Duodenal mucosa (tissue), 2 donors: ENCODE results near the gene PBX1.
A peak's percentile ranks its signal among the peaks of the same experiment; 100 is the strongest.
"Not testable (repeated sequence)": the region's sequence is repeated elsewhere in the genome, so short reads cannot be mapped to it uniquely, and the experiment has no call there.

Experiments
- H3K27ac ChIP-seq: one replicate; pipeline ENCODE4 v1.7.0; 2013; ENCODE audit warnings: low read depth, low read length
- H3K27me3 ChIP-seq, 2 donors: one replicate each; pipeline ENCODE4 v1.7.0; 2013; ENCODE audit warnings: low read length in 2 of 2, control low read depth in 1 of 2; ENCODE audit not compliant: insufficient read depth in 2 of 2, control insufficient read depth in 1 of 2
- H3K36me3 ChIP-seq, 2 donors: one replicate each; pipeline ENCODE4 v1.7.0; 2013; ENCODE audit warnings: low read length in 2 of 2, control low read depth in 1 of 2; ENCODE audit not compliant: insufficient read depth in 2 of 2, control insufficient read depth in 1 of 2
- H3K4me1 ChIP-seq, 2 donors: one replicate each; pipeline ENCODE4 v1.7.0; 2013; ENCODE audit warnings: low read length in 2 of 2, control low read depth in 1 of 2; ENCODE audit not compliant: insufficient read depth in 2 of 2, control insufficient read depth in 1 of 2
- H3K4me3 ChIP-seq, 2 donors: one replicate each; pipeline ENCODE4 v1.7.0; 2013; ENCODE audit warnings: low read length in 2 of 2, low read depth in 1 of 2
- H3K9ac ChIP-seq, 2 donors: one replicate each; pipeline ENCODE4 v1.7.0; 2013; ENCODE audit warnings: low read length in 2 of 2, low read depth in 1 of 2
- H3K9me3 ChIP-seq, 2 donors: one replicate each; pipeline ENCODE4 v1.7.0; 2013; ENCODE audit warnings: low read length in 2 of 2, control low read depth in 1 of 2; ENCODE audit not compliant: control insufficient read depth in 1 of 2

Gene PBX1

DNA sequence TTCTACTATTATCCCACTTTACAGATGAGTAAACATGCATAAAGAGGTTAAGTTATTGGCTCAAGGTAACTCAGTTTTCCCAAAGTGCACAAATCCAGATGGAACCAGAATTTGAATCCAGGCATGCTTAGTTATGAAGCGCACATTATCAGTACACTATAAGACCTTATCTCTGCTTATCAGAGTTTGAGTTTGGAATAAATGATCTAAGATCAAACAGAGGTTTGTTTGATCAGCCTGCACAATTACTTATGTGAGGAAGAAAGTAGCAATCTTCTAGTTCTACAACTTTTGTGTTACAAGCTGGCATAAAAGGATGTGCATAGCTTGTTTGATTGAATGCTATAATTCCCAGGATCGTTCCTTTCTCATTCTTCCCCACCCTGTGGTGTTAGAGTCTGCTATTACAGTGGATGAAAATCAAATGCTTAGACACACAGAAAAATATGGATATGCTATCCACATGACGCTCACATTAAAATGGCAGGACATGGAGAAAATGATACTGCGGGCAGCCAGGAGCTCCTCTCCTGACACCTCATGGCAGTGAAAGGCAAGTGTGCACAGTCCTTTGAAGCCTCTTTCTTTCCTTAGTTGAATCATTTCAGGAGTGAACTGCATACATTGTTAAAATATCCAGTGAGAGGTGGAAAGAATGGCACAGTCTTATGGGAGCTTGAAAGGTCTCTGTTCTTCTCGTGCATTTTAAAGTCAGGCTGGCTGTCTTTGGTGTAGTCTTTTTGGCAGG, 23.9 kb upstream of the PBX1 start:
- H3K9me3 ChIP-seq = no peaks in the 10 kb centered on the region
- no peak overlapping the region for H3K9ac ChIP-seq
- H3K4me1 ChIP-seq = no peaks in the 10 kb centered on the region
- H3K27me3 ChIP-seq = no peaks in the 10 kb centered on the region
- H3K4me3 ChIP-seq = no peak overlapping the region
- H3K36me3 ChIP-seq = no peaks in the 10 kb centered on the region
- no peak overlapping the region for H3K27ac ChIP-seq

DNA sequence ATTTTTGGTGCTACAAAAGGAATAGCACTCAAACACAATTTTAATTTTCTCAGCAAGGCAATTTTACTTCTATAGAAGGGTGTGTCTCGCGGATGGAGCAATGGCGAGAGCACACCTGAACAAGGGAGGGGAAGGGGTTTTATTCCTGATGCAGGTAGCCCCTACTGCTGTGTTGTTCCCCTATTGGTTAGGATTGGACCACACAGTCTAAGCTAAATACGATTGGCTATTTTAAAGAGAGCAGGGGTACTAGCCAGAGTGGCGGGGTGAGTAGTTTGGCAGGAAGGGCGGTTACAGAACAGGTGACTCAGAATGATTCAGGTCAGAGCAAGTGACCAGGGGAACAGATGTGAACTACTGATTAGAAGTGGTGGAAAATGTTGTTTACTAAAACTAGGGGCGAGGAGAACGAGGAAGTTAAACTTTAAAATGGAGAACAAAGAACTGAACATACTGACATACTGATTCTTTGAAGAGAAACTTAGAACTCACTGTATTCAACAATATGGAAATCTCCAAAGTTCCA, 6.5 kb upstream of the PBX1 start:
- H3K4me3 ChIP-seq, H3K4me1 ChIP-seq, H3K9ac ChIP-seq, H3K27ac ChIP-seq, H3K9me3 ChIP-seq, H3K27me3 ChIP-seq, H3K36me3 ChIP-seq: not testable (repeated sequence)

DNA sequence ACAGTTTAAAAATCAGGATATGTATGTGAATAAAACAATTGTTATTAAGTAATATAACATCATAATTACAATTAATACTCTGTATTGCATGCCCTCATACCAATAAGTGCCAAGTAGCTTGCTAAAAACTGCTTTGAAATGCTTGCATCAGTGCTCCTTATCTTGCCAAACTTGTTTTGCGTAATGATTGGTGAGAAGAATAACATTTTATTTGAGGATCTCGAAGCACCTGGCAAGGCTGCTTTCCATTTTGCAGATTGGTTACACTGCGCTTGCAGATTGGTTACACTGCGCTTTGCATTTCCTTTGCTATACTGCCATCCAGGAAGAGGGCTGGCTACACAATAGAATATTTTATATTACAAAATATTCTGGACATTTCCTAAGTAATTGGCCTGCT, 1.7 kb upstream of the PBX1 start:
- H3K9me3 ChIP-seq = peaks cover under 1 to 7% of the 10 kb centered on the region in 2 donors
- no peak overlapping the region for H3K27ac ChIP-seq
- H3K4me1 ChIP-seq = peaks cover 5 to 8% of the 10 kb centered on the region in 2 donors
- no peak overlapping the region for H3K9ac ChIP-seq
- H3K36me3 ChIP-seq = no peaks in the 10 kb centered on the region
- no peak overlapping the region for H3K4me3 ChIP-seq
- no peaks in the 10 kb centered on the region for H3K27me3 ChIP-seq

DNA sequence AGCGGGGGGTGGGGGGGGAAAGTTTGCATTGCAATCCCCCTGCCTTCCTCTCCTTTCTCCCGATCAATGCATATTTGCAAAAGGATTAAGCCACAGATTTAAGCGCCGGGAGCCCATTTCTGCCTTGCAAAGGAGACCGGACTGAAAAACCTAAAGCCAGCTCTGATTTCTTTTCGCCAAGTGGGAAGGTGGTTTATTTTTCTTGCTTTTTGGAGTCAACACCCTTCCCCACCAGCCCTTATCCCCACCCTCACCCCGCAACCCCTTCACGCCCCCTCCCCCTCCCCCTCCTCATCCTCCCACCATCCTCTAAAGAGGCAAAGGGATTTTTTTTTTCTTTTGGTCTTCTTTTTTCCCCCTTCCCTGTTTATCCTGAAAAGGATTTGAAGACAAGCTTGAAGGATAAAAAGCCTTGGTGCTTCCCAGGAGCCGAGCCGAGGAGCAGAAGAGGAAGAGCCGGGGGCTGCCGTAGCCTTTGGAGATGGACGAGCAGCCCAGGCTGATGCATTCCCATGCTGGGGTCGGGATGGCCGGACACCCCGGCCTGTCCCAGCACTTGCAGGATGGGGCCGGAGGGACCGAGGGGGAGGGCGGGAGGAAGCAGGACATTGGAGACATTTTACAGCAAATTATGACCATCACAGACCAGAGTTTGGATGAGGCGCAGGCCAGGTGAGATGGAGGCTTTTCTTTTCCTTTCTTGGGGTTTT, 513 bp downstream of the PBX1 start:
- Histone ChIP-seq H3K9me3 (no peaks in the 10 kb centered on the region), H3K4me1 (peaks cover 5 to 13% of the 10 kb centered on the region in 2 donors), H3K27ac (peak overlapping the region; percentile 18), H3K4me3 (peak overlapping the region; percentile 69 to 82), H3K27me3 (no peaks in the 10 kb centered on the region), H3K9ac (peak overlapping the region; percentile 68 to 69), H3K36me3 (no peaks in the 10 kb centered on the region)

DNA sequence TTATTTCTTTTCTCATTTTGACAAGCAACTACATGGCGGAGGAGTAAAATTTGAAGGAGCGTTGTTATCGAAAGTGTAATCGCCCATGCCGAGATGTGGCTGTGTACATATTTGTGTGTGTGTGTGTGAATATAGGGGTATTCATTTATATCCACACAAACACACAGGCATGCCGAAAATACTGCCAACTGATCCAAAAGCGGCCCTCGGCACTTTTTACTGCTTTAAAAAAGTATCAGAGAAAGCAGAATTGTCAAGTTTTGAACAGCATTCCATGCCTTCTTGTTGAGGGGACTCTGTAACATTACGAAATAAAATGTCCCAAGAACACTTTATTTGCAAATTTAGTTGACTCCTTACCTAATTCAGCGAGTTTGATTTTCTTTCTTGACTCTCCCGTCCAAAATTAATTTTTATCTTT, 1.1 kb downstream of the PBX1 start:
- Histone ChIP-seq H3K9ac (peak overlapping the region; percentile 68 to 69), H3K27me3 (no peaks in the 10 kb centered on the region), H3K4me1 (peaks cover 5 to 13% of the 10 kb centered on the region in 2 donors), H3K27ac (peak overlapping the region; percentile 37), H3K4me3 (peak overlapping the region; percentile 69 to 82), H3K36me3 (no peaks in the 10 kb centered on the region), H3K9me3 (no peaks in the 10 kb centered on the region)

DNA sequence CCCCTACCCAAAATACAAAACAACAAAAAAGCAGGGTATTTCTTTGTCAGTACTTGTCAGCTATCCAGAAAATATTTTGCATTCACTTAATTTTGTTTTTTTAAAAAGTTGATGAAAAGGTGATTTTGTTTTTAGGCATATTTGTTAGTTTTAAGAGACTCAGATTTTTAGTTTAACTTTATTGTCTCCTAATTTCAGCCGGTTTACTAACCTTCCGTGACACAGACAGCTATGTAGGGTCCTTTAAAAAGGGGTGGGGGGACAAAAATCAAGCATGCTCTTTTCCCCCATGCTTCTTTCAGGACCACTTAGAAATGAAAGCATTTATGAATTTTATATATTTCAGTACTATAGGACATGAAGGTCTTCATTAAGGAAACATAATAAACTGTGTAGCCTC, 1.6 kb downstream of the PBX1 start:
- H3K27me3 ChIP-seq = no peaks in the 10 kb centered on the region
- no peaks in the 10 kb centered on the region for H3K9me3 ChIP-seq
- H3K36me3 ChIP-seq = no peaks in the 10 kb centered on the region
- peak overlapping the region; percentile 69 to 82 for H3K4me3 ChIP-seq
- H3K27ac ChIP-seq = peak overlapping the region; percentile 37
- peak overlapping the region; percentile 68 to 69 for H3K9ac ChIP-seq
- H3K4me1 ChIP-seq = peaks cover 5 to 13% of the 10 kb centered on the region in 2 donors

DNA sequence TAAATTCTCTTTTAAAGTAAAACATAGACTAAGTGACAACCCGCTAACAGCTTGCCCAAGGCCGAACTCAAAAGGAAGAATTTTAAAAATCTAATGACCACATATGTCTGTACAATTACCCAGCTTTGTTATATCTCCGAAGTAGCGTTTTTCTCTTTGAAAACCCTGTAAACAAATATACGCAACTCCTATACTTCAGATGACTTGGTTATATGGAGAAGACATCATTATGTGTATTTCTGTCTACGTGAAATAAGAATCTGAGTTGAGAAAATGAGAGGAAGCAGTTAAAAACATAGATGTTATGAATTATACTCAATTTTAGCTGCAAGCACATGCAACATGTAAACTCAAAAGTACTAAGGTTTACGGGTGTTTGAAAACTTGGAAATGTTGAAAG, 2.0 kb downstream of the PBX1 start:
- H3K9me3 ChIP-seq = no peaks in the 10 kb centered on the region
- H3K9ac ChIP-seq = peak overlapping the region; percentile 2 to 68
- H3K27ac ChIP-seq = no peak overlapping the region
- peaks cover 5 to 15% of the 10 kb centered on the region in 2 donors for H3K4me1 ChIP-seq
- no peaks in the 10 kb centered on the region for H3K27me3 ChIP-seq
- H3K4me3 ChIP-seq = peak overlapping the region; percentile 69 to 82
- H3K36me3 ChIP-seq = no peaks in the 10 kb centered on the region

DNA sequence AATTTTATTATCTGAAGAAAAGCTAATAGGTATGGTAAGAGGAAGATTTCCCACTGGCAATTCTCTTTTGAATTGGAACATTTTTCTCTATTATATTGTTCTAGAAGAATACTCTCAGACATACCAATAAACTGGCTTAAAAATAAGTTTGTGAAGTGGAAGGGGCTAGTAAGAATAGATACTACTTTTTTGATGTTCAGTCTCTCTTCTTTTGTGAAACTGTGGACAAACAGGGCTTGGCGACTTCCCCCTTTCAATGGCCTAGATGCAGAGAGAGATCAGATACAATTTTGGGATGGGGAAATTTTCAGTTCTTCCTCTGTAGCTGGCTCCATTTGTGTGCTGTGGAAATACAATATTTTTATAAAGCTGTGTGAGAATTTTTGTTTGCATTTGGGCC, 2.5 kb downstream of the PBX1 start:
- Histone ChIP-seq H3K27ac (no peak overlapping the region), H3K4me3 (peak overlapping the region; percentile 69 to 82), H3K36me3 (no peaks in the 10 kb centered on the region), H3K27me3 (no peaks in the 10 kb centered on the region), H3K9ac (peak overlapping the region; percentile 19 to 68), H3K4me1 (peaks cover 5 to 16% of the 10 kb centered on the region in 2 donors), H3K9me3 (no peaks in the 10 kb centered on the region)

DNA sequence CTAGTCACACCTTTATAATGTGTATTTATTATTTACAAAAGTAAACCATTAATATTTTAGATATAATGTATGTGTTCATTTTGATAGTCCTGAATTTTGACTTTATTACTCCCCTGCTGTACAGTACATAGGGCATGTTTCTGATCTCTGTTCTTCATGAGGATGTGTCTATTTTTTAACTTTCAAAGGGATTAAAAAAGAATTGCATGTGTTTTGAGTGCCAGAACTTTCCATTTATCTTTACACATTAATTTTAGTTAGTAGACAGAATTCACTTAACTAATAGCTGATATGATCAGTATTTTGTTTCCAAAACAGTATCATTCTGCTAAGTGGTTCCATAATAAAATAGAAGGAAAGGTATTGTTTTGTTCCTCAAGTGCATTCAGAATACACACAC, 3.1 kb downstream of the PBX1 start:
- Histone ChIP-seq H3K36me3 (no peaks in the 10 kb centered on the region), H3K9ac (peak overlapping the region in 1 of 2 donors; percentile 12), H3K27me3 (no peaks in the 10 kb centered on the region), H3K4me3 (peak overlapping the region; percentile 69 to 82), H3K4me1 (peaks cover 5 to 16% of the 10 kb centered on the region in 2 donors), H3K27ac (no peak overlapping the region), H3K9me3 (no peaks in the 10 kb centered on the region)

DNA sequence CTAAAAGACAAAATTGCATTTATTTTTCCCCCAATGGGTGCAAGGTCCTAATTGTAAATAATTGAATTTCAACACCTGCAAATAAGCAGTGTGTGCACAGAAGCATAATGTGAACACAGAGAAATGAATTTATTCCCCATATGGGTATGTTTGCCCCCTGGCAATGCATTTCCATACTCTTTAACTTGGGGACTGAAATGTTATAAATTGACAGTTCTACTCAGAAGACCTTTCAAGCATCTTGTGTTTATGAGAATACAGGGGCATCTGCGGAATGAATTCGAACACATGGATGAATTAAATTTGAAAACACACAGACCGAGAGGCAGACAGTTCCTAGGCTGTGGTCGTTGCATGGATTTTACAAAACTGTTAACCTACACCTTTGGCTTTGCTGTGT, 3.5 kb downstream of the PBX1 start:
- Histone ChIP-seq H3K4me1 (peaks cover 5 to 15% of the 10 kb centered on the region in 2 donors), H3K9ac (peak overlapping the region in 1 of 2 donors; percentile 12), H3K27ac (no peak overlapping the region)

More for the DNA sequence above, 3.5 kb downstream of the PBX1 start:
- H3K27me3 ChIP-seq = no peaks in the 10 kb centered on the region
- H3K9me3 ChIP-seq = no peaks in the 10 kb centered on the region
- H3K36me3 ChIP-seq = no peaks in the 10 kb centered on the region
- H3K4me3 ChIP-seq = peak overlapping the region; percentile 69 to 82
